ENCODE measurements around the gene ARHGEF40.

The ARHGEF40 gene

DNA sequence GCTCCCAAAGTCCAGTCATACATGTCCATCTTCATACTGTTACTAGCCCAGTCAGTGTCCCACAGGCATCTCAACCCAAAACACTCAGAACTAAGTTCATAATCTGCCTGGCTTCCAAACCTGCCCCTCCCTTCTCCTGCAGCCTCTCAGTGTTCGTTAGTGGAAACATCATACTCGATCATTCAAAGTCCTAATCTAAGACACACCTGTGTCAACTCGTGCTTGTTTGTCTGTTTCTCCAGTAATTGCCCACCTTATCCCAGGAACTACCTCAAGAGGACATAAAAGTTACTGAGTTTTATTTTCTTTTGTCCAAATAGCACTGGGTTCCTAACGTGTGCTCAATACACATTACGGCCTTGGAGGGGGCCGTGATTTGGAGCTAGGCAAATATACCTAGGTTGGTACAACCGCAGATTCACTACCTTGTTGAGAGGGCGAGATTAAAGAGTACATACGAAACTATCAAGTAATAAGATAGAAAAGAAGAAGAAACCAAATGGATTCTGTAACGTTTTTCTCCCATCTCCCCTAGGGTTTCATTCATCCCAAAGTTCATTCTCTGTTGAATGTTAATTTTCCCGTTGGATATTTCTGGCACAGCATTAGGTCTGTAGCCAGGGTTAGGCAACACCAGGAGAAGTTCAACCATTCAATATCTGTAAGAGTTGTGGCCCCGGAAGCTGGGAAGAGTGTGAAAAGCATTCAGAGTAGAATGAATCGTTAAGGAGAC is 9.3 kb upstream of the ARHGEF40 start:
- DNase-seq: no peak

DNA sequence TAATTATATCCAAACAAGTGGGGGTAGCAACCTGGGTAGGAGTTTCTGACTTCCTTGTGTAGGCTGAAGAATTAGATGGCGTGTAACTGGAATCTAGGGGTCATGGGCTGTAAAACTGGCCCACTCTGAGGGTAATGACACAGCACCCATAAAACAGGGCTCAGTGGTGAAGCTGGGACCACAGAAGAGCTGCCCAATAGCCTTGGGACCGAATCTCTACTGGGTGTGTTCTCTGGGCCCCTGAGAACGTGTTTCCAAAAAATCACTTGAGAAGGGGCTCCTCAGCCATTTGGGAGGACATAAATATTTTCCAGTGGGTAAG is 8.8 kb upstream of the ARHGEF40 start:
- DNase-seq: no peak

DNA sequence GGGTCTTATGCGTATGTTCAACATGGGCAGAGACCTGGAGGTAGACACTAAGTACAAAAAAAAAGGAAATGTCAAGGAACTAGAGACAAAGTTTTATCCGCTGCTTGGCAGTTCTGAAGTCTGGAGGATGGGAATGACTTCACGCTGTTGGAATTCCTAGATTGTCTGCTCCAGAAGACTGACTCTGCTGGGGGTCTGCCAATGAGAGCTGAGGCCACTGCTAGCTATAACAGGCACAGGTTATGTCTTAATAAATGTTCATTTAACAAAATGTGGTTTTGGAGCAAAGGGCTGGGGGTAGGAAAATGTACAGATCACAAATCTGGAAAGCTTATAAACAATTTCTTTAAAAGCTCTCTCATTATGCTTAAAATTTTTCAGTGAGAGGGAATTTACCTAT is 6.6 kb upstream of the ARHGEF40 start:
- DNase-seq: no peak

DNA sequence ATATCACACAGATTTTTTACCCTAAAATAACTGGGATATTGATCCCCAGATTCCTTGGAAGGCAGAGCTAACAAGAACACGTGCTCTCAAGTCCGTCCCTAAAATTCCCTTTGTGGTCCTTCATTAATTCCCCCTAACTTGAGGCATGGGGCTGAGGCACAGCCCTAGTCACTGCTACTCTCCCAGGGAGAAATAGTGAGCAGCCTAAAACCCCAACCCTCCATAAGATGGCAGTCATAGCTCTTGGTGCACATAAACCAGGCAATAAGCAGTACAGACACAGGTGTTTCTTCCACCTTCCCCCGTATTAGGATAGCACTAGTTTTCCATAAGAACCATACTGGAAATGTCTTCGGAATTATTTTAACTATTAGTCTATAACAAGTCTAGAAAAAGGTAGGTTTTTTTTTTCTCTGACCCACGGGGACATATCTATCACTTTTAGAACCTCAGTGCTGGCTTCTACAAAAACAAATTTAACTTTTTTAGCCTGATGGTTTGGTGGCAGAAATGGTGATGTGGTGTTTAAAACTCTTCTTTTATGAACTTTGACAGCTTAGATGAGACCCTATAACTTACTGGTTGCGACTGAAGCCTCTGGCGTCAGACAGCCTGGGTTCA is 3.1 kb upstream of the ARHGEF40 start:
- DNase-seq: no peak

DNA sequence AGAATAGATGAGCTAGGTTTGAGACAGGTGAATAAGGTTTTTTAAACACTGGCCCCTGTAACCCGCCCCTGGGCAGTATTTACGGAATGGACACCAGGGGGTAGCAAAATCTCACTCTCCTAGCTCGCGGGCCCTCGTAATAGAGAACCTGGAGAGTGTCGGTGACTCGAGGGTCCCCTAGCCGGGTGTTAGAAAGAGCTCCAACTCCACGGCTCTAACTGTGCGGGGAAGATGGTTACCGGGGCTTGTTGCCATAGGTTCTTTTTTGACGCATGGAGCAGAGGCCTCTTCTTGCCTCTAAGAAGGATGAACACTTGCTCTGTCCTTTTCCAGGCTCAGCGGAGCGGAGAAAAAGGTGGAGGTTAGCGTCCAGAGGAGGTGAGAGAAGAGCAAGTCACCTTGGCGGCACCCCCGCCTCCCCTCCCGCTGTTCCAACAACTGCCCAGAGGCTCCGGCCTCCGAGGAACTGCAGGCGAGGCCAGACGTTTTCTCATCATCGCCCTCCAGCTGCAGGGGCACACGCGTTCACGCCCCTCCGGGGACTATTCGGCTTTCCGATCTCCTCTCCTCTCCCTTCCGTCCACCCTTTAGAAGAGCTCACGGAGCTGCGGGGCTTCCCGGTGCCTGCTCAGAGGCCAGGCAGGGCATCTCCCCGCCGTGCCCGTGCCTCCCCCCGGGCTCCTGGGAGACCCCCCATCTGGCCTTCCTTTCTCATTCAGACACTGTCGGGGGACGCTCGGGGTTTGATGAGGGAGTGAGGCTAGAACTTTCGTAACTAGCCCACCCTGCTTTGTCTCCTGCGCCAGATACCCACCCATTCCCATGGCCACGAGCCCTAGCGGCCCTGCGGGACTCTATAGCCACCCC is 1.4 kb upstream of the ARHGEF40 start:
- peak; percentile 58 for DNase-seq

DNA sequence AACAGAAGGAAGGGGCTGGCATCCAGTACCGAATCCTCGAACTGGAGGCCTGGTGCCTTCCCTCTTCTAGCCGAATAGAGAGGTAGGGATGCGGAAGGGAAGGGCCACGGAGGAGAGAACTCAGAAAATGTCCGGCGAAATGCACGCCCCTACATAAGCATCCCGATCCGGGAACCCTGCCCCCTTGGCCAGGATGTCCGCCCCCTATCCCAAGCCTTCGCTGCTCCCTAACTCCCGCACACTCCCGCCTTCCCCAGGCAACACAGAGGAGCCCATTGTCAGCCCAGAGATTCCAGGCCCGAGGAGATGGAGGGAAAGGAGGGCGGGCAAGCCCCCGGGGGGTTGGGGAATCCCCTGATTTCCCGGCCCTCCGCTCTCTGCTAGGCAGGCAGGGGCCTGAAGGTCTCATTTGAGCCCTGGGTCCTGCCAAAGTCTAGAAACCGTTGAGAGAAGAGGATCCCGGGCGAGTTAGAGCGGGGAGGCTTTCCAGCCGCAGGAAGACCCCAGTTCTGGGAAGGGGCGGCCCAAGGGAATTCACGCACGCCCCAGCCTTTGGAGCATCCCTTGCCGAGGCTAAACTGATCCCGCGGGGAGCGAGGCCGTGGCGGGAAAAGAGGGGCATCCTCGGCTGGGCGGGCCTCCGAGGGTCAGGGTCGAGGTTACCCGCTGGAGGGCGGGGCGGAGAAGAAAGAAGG is 569 bp upstream of the ARHGEF40 start:
- no peak for DNase-seq

DNA sequence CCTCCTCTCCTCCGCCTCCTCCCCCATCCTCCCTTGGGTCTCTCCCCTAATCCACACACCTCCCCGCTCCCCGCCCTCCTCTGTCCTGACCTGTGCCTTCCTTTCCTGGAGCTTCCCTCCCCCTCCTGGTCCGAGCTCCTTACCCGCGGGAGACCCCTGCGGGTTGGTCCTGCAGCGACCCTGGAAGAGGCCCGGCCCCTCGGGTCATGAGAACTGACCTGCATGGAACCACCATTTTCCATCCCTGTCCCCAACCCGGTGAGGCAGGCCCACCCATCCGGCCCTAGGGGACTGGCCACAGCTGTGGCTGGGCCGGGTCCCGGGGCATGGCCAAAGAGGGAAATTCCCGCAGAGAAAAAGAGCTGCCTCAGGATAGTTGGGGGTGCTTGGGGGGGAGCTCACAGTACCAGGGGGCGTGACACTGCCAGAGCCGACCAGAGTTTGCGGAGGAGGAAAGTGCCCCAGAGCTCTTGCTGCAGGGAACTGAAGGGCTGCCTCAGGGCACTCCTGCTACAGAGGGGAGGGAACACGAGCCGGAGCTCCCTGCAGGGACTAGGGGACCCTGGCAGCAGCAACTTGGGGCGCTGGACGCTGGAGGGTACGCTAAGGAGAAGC is 613 bp downstream of the ARHGEF40 start:
- no peak for DNase-seq

DNA sequence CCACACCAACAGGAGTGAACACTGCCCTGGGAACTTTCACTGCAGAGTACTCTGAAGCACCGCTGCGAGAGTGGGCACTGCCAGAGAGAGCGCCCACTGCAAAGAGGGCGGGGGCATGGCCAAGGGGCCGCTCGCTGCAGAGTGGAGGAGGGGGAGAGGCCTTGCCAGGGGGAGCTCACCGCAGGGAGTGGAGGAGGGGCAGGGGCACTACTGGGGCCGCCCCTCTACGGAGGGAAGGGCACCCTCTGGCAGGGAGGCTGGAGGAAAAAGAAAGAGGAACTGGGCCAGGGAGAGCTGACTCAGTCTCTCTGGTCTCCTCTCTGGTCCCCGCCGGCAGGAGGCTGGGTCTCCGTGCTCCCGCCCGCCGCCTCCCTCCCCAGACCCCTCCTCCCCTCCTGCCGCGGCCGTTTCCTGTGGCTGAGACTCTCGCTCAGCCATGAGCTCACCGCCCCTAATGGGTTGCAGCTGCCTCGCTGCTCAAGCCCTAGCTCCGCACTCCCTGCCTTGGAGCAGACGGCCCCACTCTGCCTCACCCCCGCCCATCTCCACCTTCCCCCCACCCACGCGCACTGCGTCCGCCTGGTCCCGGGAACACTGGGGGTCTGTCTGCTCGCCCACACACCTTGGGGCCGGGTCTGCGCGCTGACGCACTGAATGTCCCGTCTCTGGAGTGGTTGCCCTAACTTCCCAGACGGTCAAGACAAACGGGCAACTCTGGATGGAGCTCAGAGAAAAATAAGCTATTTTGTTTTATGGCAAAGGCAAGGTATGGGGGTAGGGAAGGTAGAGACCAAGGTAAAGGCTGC is 1.3 kb downstream of the ARHGEF40 start:
- DNase-seq: peak; percentile 41

DNA sequence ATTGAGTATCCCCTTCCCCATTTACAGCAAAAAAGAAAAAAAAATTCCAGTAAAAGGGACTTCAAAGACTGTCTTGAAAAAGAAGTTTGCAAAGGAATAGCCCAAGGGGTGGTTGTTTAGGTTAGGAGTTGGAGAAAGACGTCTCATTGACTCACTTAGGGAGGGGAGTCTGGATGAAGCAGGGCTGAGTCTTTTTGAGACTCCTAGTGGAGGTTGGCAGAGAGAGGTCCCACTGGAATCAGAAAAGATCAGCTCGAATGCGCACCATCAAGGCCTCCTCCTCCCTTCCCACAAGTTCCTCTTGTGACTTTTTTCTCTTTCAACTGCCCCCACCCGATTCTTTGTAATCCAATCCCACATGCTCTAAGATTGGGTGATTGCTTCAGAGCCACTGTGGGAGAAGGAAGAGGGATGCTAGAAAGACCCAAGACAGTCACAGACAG is 1.9 kb downstream of the ARHGEF40 start:
- DNase-seq: no peak

DNA sequence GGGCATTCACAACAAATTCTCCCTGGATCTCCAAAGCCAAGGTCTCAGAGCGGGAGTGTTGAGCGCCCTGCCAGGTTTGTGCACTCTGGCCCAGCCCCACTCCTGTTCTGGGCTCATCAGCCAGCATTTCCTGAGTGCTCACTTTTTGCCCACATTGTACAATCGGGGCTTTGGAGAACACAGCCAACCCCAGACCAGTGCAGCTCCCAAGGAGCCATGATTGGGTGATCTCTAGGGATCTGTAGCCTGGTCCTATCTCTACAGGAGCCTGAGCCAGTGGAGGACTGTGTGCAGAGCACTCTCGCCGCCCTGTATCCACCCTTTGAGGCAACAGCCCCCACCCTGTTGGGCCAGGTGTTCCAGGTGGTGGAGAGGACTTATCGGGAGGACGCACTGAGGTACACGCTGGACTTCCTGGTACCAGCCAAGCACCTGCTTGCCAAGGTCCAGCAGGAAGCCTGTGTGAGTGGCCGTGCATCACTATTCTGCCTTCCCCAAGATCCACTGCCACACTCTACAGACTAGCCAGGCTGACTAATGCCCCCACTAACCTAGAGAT is 2.8 kb downstream of the ARHGEF40 start:
- no peak for DNase-seq

DNA sequence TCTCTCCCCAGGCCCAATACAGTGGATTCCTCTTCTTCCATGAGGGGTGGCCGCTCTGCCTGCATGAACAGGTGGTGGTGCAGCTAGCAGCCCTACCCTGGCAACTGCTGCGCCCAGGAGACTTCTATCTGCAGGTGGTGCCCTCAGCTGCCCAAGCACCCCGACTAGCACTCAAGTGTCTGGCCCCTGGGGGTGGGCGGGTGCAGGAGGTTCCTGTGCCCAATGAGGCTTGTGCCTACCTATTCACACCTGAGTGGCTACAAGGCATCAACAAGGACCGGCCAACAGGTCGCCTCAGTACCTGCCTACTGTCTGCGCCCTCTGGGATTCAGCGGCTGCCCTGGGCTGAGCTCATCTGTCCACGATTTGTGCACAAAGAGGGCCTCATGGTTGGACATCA is 3.8 kb downstream of the ARHGEF40 start:
- no peak for DNase-seq

DNA sequence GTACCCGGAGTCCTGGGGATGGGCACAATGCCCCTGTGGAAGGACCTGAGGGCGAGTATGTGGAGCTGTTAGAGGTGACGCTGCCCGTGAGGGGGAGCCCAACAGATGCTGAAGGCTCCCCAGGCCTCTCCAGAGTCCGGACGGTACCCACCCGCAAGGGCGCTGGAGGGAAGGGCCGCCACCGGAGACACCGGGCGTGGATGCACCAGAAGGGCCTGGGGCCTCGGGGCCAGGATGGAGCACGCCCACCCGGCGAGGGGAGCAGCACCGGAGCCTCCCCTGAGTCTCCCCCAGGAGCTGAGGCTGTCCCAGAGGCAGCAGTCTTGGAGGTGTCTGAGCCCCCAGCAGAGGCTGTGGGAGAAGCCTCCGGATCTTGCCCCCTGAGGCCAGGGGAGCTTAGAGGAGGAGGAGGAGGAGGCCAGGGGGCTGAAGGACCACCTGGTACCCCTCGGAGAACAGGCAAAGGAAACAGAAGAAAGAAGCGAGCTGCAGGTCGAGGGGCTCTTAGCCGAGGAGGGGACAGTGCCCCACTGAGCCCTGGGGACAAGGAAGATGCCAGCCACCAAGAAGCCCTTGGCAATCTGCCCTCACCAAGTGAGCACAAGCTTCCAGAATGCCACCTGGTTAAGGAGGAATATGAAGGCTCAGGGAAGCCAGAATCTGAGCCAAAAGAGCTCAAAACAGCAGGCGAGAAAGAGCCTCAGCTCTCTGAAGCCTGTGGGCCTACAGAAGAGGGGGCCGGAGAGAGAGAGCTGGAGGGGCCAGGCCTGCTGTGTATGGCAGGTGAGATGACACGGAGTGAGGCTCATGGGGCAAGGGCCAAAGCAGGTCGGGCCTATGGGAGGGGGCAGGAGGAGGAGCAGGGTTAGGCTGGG is 4.5 kb downstream of the ARHGEF40 start:
- no peak for DNase-seq

DNA sequence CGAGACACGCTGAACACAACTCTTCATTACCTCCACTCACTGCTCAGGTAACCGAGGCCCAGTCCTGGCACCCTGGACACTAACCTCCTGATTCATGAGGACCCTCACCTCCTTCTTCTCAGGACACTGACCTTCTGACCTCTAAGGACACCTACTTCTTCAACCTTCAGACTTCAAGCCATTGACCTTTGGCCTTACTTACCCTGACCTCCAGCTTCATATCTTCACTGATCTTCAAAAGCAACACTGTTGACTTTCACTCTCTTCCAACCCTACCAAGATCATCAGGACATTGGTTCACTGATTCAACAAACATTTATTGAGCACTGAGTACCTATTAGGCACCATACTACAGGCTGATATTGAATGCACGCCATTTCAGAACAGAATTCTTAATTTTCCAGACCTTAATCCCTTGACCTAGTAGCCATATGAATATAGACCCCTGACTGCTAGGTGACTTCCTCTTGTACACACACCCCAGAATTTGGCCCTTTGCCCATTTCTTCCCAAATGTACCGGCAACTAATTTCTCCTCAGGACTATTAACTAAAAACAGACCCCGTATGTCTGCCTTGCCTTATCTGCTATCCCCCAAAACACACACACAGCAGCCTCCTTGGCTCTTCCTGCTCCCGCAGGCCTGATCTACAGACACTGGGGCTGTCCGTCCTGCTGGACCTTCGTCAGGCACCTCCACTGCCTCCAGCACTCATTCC is 5.8 kb downstream of the ARHGEF40 start:
- no peak for DNase-seq

DNA sequence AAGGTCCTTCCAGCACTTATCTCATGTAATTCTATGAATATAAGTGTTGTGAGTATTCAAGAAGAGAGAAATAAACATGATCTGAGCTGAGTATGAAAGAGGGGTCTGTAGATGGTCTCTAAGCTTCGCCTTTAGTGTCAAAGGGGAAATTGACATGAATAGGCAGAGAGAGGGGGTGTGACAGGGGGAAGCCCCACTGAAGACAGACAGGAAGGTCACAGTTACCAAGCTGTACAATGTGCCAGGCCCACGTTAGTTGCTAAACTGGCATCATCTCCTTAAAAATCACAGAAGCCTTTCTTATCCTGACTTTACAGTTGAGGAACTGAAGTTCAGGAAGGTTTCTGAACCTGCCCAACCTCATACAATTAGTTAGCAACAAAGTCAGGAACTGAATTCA is 7.6 kb downstream of the ARHGEF40 start:
- no peak for DNase-seq

DNA sequence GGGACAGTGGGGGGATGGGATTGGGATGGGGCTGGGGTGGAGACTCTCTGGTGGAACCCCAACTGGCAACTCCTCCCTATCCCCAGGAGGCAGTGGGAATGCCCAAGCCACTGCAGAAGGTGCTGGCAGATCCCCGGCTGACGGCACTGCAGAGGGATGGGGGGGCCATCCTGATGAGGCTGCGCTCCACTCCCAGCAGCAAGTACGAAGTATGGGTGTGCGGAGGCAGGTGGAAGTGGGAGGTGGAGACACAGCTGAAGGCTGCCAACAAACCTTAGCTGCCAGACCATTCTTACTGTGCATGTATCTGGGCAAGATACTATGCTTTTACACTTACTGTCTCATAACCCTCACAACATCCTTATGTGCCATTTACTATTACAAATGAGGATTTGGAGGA is 8.2 kb downstream of the ARHGEF40 start:
- DNase-seq: no peak

DNA sequence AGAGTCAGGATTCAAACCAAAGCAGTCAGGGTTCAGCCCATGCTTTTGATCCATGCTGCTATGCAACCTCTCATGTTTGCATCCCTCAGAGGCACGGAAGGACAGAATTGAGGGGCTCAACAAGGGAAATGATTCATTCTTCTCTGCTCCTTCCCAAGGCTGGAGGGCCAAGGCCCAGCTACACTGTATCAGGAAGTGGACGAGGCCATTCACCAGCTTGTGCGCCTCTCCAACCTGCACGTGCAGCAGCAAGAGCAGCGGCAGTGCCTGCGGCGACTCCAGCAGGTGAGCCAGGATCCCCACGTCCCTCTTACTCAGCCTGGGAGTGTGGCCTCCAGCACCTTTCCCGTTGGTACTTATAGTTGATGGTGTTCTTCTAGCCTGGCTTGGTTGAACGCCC is 8.6 kb downstream of the ARHGEF40 start:
- DNase-seq: no peak

DNA sequence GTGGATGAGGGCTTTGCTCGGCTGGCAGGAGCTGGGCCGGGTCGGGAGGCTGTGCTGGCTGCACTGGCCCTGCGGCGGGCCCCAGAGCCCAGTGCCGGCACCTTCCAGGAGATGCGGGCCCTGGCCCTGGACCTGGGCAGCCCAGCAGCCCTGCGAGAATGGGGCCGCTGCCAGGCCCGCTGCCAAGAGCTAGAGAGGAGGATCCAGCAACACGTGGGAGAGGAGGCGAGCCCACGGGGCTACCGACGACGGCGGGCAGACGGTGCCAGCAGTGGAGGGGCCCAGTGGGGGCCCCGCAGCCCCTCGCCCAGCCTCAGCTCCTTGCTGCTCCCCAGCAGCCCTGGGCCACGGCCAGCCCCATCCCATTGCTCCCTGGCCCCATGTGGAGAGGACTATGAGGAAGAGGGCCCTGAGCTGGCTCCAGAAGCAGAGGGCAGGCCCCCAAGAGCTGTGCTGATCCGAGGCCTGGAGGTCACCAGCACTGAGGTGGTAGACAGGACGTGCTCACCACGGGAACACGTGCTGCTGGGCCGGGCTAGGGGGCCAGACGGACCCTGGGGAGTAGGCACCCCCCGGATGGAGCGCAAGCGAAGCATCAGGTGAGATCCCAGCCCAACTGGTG is 11.5 kb downstream of the ARHGEF40 start:
- no peak for DNase-seq

DNA sequence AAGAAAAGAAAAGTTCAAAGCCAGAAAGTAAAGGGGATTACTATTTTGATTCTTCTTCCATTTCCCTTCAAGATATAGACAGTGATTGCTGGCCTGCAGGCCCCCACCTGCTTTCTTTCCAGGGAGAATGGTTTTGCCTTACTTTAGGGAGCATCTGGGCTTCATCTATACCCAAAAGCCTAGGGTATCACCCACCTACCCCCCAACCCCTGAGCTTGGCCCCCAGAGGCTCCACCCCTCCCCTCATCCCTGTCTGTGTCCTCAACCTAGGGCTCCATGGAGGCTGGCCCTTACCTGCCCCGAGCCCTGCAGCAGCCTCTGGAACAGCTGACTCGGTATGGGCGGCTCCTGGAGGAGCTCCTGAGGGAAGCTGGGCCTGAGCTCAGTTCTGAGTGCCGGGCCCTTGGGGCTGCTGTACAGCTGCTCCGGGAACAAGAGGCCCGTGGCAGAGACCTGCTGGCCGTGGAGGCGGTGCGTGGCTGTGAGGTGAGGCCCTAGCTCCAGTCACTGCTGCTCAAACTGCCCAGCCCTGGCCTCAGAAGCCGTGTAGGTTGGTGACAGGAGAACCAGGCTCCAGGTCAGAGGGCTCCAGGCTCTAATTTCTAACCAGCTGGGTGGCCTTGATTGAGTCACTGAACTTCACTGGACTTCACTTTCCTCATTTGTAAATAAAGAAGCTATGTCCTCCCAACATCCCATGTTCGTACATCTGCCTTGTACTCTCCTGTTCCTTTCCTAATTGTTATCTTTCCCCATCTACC is 13.6 kb downstream of the ARHGEF40 start:
- DNase-seq: no peak

DNA sequence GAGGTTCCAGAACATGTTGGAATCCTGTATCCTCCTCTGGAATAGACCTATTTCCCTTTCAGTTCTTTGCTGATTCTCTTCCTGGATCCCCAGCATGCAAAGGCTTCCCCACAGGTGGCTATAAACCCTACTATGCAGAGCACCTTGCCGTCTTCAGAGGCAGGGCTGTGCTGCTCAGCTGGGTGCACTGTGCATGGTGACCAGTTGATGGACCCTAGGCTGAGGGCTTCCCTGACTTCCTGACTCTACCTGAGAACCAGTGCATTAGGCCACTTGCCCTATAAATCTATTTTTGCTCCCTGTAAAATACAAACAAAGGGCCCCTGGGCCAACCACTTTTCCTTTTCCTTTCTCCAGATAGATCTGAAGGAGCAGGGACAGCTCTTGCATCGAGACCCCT is 14.3 kb downstream of the ARHGEF40 start:
- no peak for DNase-seq
